IMR-90 (cell line): ENCODE measurements around the gene PI16.

Source experiments
- BHLHE40 ChIP-seq: fragments of 150-350 bp; IDR thresholded peaks from 2 replicates; pipeline ENCODE4 v1.6.1; 2016; ENCODE audit warnings: mild to moderate bottlenecking, low read depth, low read length
- CEBPB ChIP-seq: IDR thresholded peaks from 2 replicates; pipeline ENCODE4 v1.6.1; 2012; ENCODE audit warnings: low read depth, low read length, improper control_type of control experiment
- CHD1 ChIP-seq: IDR thresholded peaks from 2 replicates; pipeline ENCODE4 v1.6.1; 2012; ENCODE audit warnings: low read depth, low read length, improper control_type of control experiment
- CTCF ChIP-seq: conservative IDR thresholded peaks from 2 replicates; pipeline ENCODE4 v1.5.1; 2012; ENCODE audit warnings: mild to moderate bottlenecking, low read depth, low read length, improper control_type of control experiment
- ELK1 ChIP-seq: fragments of 150-350 bp; IDR thresholded peaks from 2 replicates; pipeline ENCODE4 v1.6.1; 2016; ENCODE audit warnings: low read depth, mild to moderate bottlenecking, low read length, moderate library complexity, borderline replicate concordance
- FOS ChIP-seq: fragments of 150-350 bp; IDR thresholded peaks from 2 replicates; pipeline ENCODE4 v1.6.1; 2016; ENCODE audit warnings: low read depth, low read length
- MAFK ChIP-seq: IDR thresholded peaks from 2 replicates; pipeline ENCODE4 v1.6.1; 2012; ENCODE audit warnings: low read depth, low read length, improper control_type of control experiment
- MAZ ChIP-seq: IDR thresholded peaks from 2 replicates; pipeline ENCODE4 v1.6.1; 2012; ENCODE audit warnings: low read depth, mild to moderate bottlenecking, low read length, improper control_type of control experiment, moderate library complexity, borderline replicate concordance
- MXI1 ChIP-seq: IDR thresholded peaks from 2 replicates; pipeline ENCODE4 v1.6.1; 2012; ENCODE audit warnings: low read depth, mild to moderate bottlenecking, low read length, moderate library complexity, borderline replicate concordance
- POLR2A ChIP-seq: IDR thresholded peaks from 2 replicates; pipeline ENCODE4 v1.6.1; 2012; ENCODE audit warnings: mild to moderate bottlenecking, low read depth, low read length
- RCOR1 ChIP-seq: IDR thresholded peaks from 2 replicates; pipeline ENCODE4 v1.6.1; 2012; ENCODE audit warnings: mild to moderate bottlenecking, low read length, improper control_type of control experiment; ENCODE audit not compliant: insufficient replicate concordance
- RFX5 ChIP-seq: IDR thresholded peaks from 2 replicates; pipeline ENCODE4 v1.8.0; 2012; ENCODE audit warnings: low read depth, mild to moderate bottlenecking, low read length, moderate library complexity
- SMC3 ChIP-seq: fragments of 150-350 bp; IDR thresholded peaks from 2 replicates; pipeline ENCODE4 v1.6.1; 2016; ENCODE audit warnings: low read depth, mild to moderate bottlenecking, antibody characterized with exemption, low read length, moderate library complexity
- USF2 ChIP-seq: fragments of 150-350 bp; IDR thresholded peaks from 2 replicates; pipeline ENCODE4 v1.6.1; 2017; ENCODE audit warnings: mild to moderate bottlenecking, antibody characterized with exemption, low read length, low read depth

- TF ChIP-seq CTCF (no peak), ELK1 (no peak), SMC3 (no peak), MAFK (no peak), MXI1 (no peak), POLR2A (no peak), BHLHE40 (no peak), RFX5 (no peak), USF2 (no peak), CEBPB (no peak), MAZ (no peak), FOS (no peak), RCOR1 (no peak), CHD1 (no peak)
Measured at GRCh38 chr6:36964349-36964748, 9.8 kb downstream of the PI16 start.
